Rectal smooth muscle tissue (tissue), 1 donor: ENCODE measurements around the gene DNMT3A.

ENCODE experiments used
- H3K27ac ChIP-seq: one replicate; pipeline ENCODE4 v1.7.0; 2013; ENCODE audit warnings: low read depth, low read length, inconsistent platforms
- H3K27me3 ChIP-seq: one replicate; pipeline ENCODE4 v1.7.0; 2013; ENCODE audit warnings: low read length; ENCODE audit not compliant: control insufficient read depth, insufficient read depth
- H3K36me3 ChIP-seq: one replicate; pipeline ENCODE4 v1.7.0; 2013; ENCODE audit warnings: low read length; ENCODE audit not compliant: control insufficient read depth, insufficient read depth
- H3K4me1 ChIP-seq: one replicate; pipeline ENCODE4 v1.7.0; 2013; ENCODE audit warnings: low read length; ENCODE audit not compliant: control insufficient read depth, insufficient read depth
- H3K4me3 ChIP-seq: one replicate; pipeline ENCODE4 v1.7.0; 2013; ENCODE audit warnings: low read length
- H3K9ac ChIP-seq: one replicate; pipeline ENCODE4 v1.7.0; 2013; ENCODE audit warnings: low read length

DNMT3A gene

GRCh38 chr2:25378731-25379490 lies 37.2 kb upstream of the DNMT3A start:
- H3K27ac ChIP-seq, result no peak overlapping the region
- no peak overlapping the region for H3K9ac ChIP-seq
- H3K36me3 ChIP-seq, result no peaks in the 10 kb centered on the region
- peaks cover 7% of the 10 kb centered on the region for H3K4me1 ChIP-seq
- no peak overlapping the region for H3K4me3 ChIP-seq
- no peaks in the 10 kb centered on the region for H3K27me3 ChIP-seq

GRCh38 chr2:25377822-25378421 lies 36.2 kb upstream of the DNMT3A start:
- Histone ChIP-seq H3K4me3 (no peak overlapping the region), H3K27me3 (no peaks in the 10 kb centered on the region), H3K9ac (no peak overlapping the region), H3K27ac (no peak overlapping the region), H3K36me3 (no peaks in the 10 kb centered on the region), H3K4me1 (peaks cover 7% of the 10 kb centered on the region)

GRCh38 chr2:25376750-25377621 lies 35.3 kb upstream of the DNMT3A start:
- H3K4me1 ChIP-seq, result peaks cover 7% of the 10 kb centered on the region
- no peak overlapping the region for H3K27ac ChIP-seq
- H3K9ac ChIP-seq, result no peak overlapping the region
- peak overlapping the region; percentile 54 for H3K4me3 ChIP-seq
- H3K27me3 ChIP-seq, result no peaks in the 10 kb centered on the region
- H3K36me3 ChIP-seq, result no peaks in the 10 kb centered on the region

GRCh38 chr2:25375989-25376545 lies 34.3 kb upstream of the DNMT3A start:
- Histone ChIP-seq H3K9ac (no peak overlapping the region), H3K27me3 (no peaks in the 10 kb centered on the region), H3K36me3 (no peaks in the 10 kb centered on the region), H3K4me1 (peaks cover 7% of the 10 kb centered on the region), H3K27ac (no peak overlapping the region), H3K4me3 (peak overlapping the region; percentile 54)

- no peak overlapping the region for H3K27ac ChIP-seq
- H3K4me1 ChIP-seq, result peaks cover 7% of the 10 kb centered on the region
These were observed 33.8 kb upstream of the DNMT3A start for GRCh38 chr2:25375371-25375988.

GRCh38 chr2:25374827-25375226 lies 33.1 kb upstream of the DNMT3A start:
- no peaks in the 10 kb centered on the region for H3K36me3 ChIP-seq

More at GRCh38 chr2:25375371-25375988, 33.8 kb upstream of the DNMT3A start:
- Histone ChIP-seq H3K9ac (no peak overlapping the region), H3K36me3 (no peaks in the 10 kb centered on the region), H3K27me3 (no peaks in the 10 kb centered on the region), H3K4me3 (no peak overlapping the region)

GRCh38 chr2:25374411-25374810 lies 32.7 kb upstream of the DNMT3A start:
- Histone ChIP-seq H3K4me3 (no peak overlapping the region), H3K36me3 (no peaks in the 10 kb centered on the region), H3K27me3 (no peaks in the 10 kb centered on the region), H3K27ac (no peak overlapping the region), H3K4me1 (peaks cover 7% of the 10 kb centered on the region), H3K9ac (no peak overlapping the region)

More at GRCh38 chr2:25374827-25375226, 33.1 kb upstream of the DNMT3A start:
- H3K4me1 ChIP-seq, result peaks cover 7% of the 10 kb centered on the region
- H3K27ac ChIP-seq, result no peak overlapping the region
- no peak overlapping the region for H3K4me3 ChIP-seq
- H3K9ac ChIP-seq, result no peak overlapping the region
- no peaks in the 10 kb centered on the region for H3K27me3 ChIP-seq

- Histone ChIP-seq H3K4me1 (peaks cover 7% of the 10 kb centered on the region), H3K36me3 (no peaks in the 10 kb centered on the region), H3K4me3 (no peak overlapping the region), H3K27me3 (no peaks in the 10 kb centered on the region), H3K9ac (no peak overlapping the region), H3K27ac (no peak overlapping the region)
These were observed 31.7 kb upstream of the DNMT3A start for GRCh38 chr2:25373269-25373981.

- H3K9ac ChIP-seq, result no peak overlapping the region
- no peaks in the 10 kb centered on the region for H3K27me3 ChIP-seq
- peaks cover 7% of the 10 kb centered on the region for H3K4me1 ChIP-seq
- H3K27ac ChIP-seq, result no peak overlapping the region
- H3K36me3 ChIP-seq, result no peaks in the 10 kb centered on the region
- no peak overlapping the region for H3K4me3 ChIP-seq
These were observed 30.9 kb upstream of the DNMT3A start for GRCh38 chr2:25372405-25373268.

- Histone ChIP-seq H3K27me3 (no peaks in the 10 kb centered on the region), H3K27ac (no peak overlapping the region), H3K9ac (no peak overlapping the region), H3K36me3 (no peaks in the 10 kb centered on the region), H3K4me3 (no peak overlapping the region), H3K4me1 (no peaks in the 10 kb centered on the region)
These were observed 29.8 kb upstream of the DNMT3A start for GRCh38 chr2:25371253-25372241.
